Pancreas (tissue), 10 donors: ENCODE results near the gene UFSP1. TPM values are rescaled to one million over a fixed set of nuclear protein-coding genes. Genes with fewer than 3 reads are reported as not detected.

Experiments used
- ATAC-seq, 4 donors: fragments of 200-7000 bp; cut with Tn5 transposase; one replicate each; pipeline versions ENCODE4 v1.8.0 to v1.9.1; 2020; ENCODE audit warnings: mild to moderate bottlenecking in 4 of 4, moderate library complexity in 4 of 4
- DNase-seq, 6 donors: peaks; one replicate each; pipeline ENCODE4 v3.0.0-alpha.2; 2020
- FAIRE-seq: peaks from 2 replicates; lab custom pipeline; 2012; peaks lifted over from hg19 to GRCh38; lab: Jason Lieb, UNC
- H3K27ac ChIP-seq, 4 donors: fragments of 200-600 bp; sonication (generic); 1 replicate in 3 of 4; 2 replicates in 1 of 4; pipeline versions ENCODE4 v1.5.0 to v1.8.0; 2020
- H3K27me3 ChIP-seq, 4 donors: fragments of 200-600 bp; one replicate each; pipeline ENCODE4 v1.8.0; 2021
- H3K36me3 ChIP-seq, 3 donors: fragments of 200-600 bp; sonication (generic) in 1 of 3; one replicate each; pipeline versions ENCODE4 v1.5.0 to v1.8.0; 2020 to 2021
- H3K4me1 ChIP-seq, 3 donors: fragments of 200-600 bp; one replicate each; pipeline ENCODE4 v1.8.0; 2021
- H3K4me3 ChIP-seq, 4 donors: fragments of 200-600 bp; sonication (generic) in 2 of 4; one replicate each; pipeline versions ENCODE4 v1.5.0 to v1.8.0; 2020 to 2021
- H3K9me3 ChIP-seq, 4 donors: fragments of 200-600 bp; one replicate each; pipeline ENCODE4 v1.8.0; 2021
- WGBS, 2 donors: extraction: QIAGEN DNeasy Blood & Tissue Kit; methylation state at CpG; one replicate each; pipeline ENCODE4 v1.1.7; 2013; 5-methylcytosine and 5-hydroxymethylcytosine counted together
- intact Hi-C, 3 donors: fragments of 100-400 bp; cut with DNase I; formaldehyde crosslinking; loops; one replicate each; pipeline versions ENCODE4 v1.11.1 to v1.14.2; 2022
- polyA plus RNA-seq, 2 donors: library from polyadenylated mRNA; stranded (reverse); fragments of 200-250 nt; gene quantifications; one replicate each; pipeline ENCODE4 v1.2.3, GENCODE V29; 2013
- total RNA-seq, 6 donors: library from RNA; stranded (reverse); fragmentation: NEBNext Ultra II Directional in 4 of 6; extraction: Animal tissue kit (Norgen Biotek cat#: 25700) in 4 of 6; gene quantifications; one replicate each; pipeline versions ENCODE4 v1.2.1 to v1.2.4, GENCODE V29; 2021 to 2023
- TF ChIP-seq, protein P1 (sequence below), 4 donors: fragments of 200-600 bp; sonication (generic) in 3 of 4; IDR thresholded peaks; one replicate each; pipeline versions ENCODE4 v1.5.0 to v1.8.0; 2021; ENCODE audit warnings: antibody characterized with exemption in 4 of 4
- donor health status: healthy with polysubstance abuse.
- donor health status: DM: no; HTN: no; CAD: no; lungs with moderate emphysema.
- donor health status: DM: no; HTN: no; CAD: no.
- donor health status: control.
- donor health status: control.
- donor health status: Bipolar disorder and iron deficiency.
- donor health status: DM: yes; HTN: yes; CAD: no.
- donor health status: DM: no; HTN: no; CAD: no.
- donor health status: DM: no; HTN: no; CAD: no.
- donor health status: DM: yes; HTN: yes; CAD: no.

The UFSP1 gene
- total and polyA plus RNA-seq, 8 donors = 0.83 to 6.3 (median 2.4) TPM

DNA sequence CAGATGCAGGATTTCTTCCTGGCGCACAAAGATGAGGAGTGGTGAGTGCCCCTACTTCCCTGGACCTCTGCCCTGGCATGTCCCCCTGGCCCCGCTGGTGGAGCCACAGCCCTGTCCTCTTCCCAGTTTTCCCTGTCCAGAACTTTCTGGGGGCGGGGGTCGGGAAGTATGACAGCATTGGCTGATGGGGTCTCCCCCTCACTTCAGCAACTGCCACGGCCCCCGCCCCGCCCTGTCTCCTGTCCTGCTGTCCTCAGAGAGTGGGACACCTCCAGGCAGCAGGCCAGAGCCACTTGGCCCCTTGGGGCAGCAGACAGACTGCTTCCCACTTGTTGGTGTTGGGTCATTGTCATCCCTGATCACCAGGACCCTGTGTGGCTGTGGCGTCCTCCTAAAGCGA is 7.3 kb downstream of the UFSP1 start:
- H3K36me3 ChIP-seq = peaks cover 4 to 58% (median 30%) of the 10 kb centered on the region in 3 donors

DNA sequence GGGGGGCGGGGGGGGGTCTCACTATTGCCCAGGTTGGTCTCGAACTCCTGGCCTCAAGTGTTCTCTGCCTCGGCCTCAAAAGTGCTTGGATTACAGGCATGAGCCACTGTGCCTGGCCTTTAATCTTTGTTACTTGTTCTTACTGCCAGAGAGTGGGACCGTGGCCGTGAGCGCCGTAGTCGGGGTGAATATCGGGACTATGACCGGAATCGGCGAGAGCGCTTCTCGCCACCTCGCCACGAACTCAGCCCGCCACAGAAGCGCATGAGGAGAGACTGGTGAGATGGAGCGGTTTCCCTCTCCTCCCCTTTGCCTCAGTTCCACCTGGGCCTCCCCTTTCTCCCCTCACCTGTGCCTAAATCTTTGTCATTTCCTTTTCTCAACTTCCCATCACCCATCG is 8.4 kb downstream of the UFSP1 start:
- no peak for FAIRE-seq
- DNase-seq = peak in 3 of 6 donors; percentile 8 to 47 (median 11)
- 92 to 94% methylated on average over 12 to 20 of the region's 20 CpGs for WGBS, 2 donors

More for the DNA sequence above, 7.3 kb downstream of the UFSP1 start:
- intact Hi-C loops = no loop called here
- DNase-seq (peak in 2 of 6 donors; percentile 20 to 33), FAIRE-seq (no peak), ATAC-seq (no peak)
- H3K4me1 ChIP-seq = peaks cover 0 to 6% (median 0%) of the 10 kb centered on the region in 3 donors
- H3K4me3 ChIP-seq = no peak overlapping the region
- no peaks in the 10 kb centered on the region for H3K9me3 ChIP-seq
- 92 to 97% methylated on average over 9 of the region's 9 CpGs for WGBS, 2 donors
- TF ChIP-seq, protein P1, sequence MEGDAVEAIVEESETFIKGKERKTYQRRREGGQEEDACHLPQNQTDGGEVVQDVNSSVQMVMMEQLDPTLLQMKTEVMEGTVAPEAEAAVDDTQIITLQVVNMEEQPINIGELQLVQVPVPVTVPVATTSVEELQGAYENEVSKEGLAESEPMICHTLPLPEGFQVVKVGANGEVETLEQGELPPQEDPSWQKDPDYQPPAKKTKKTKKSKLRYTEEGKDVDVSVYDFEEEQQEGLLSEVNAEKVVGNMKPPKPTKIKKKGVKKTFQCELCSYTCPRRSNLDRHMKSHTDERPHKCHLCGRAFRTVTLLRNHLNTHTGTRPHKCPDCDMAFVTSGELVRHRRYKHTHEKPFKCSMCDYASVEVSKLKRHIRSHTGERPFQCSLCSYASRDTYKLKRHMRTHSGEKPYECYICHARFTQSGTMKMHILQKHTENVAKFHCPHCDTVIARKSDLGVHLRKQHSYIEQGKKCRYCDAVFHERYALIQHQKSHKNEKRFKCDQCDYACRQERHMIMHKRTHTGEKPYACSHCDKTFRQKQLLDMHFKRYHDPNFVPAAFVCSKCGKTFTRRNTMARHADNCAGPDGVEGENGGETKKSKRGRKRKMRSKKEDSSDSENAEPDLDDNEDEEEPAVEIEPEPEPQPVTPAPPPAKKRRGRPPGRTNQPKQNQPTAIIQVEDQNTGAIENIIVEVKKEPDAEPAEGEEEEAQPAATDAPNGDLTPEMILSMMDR (IDR thresholded peaks at IDR 0.05) = no peak
- no peaks in the 10 kb centered on the region for H3K27me3 ChIP-seq
- H3K27ac ChIP-seq = no peak overlapping the region

DNA sequence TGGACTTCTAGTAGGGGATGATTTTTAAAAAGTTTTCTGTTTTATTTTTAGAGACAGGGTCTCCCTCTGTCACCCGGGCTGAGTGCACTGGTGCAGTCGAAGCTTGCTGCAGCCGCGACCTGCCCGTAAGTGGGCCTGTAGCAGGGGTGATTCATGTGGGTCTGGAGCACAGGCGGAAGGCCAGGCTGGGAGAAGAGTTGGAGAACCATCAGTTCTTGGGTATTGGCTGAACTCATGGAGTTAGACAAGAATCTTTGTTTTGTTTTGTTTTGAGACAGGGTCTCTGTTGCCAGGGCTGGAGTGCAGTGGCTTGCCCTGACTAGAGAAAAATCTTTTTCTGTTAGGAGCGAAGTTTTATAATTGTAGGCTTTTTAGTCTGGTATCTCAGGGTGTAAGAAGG is 8.9 kb downstream of the UFSP1 start:
- DNase-seq (peak in 2 of 6 donors; percentile 9), FAIRE-seq (no peak), ATAC-seq (no peak)
- no peak overlapping the region for H3K4me3 ChIP-seq
- H3K27ac ChIP-seq = no peak overlapping the region
- H3K4me1 ChIP-seq = peaks cover 8 to 21% (median 14%) of the 10 kb centered on the region in 3 donors
- H3K9me3 ChIP-seq = no peaks in the 10 kb centered on the region
- intact Hi-C loops = no loop called here
- TF ChIP-seq, protein P1 (IDR thresholded peaks at IDR 0.05) = no peak
- H3K36me3 ChIP-seq = peaks cover 4 to 43% (median 23%) of the 10 kb centered on the region in 3 donors
- WGBS, 2 donors = 94 to 96% methylated on average over 7 of the region's 7 CpGs
- no peaks in the 10 kb centered on the region for H3K27me3 ChIP-seq

More for the DNA sequence above, 8.4 kb downstream of the UFSP1 start:
- Histone ChIP-seq H3K27me3 (no peaks in the 10 kb centered on the region), H3K9me3 (no peaks in the 10 kb centered on the region), H3K4me1 (peaks cover 5 to 16% (median 9%) of the 10 kb centered on the region in 3 donors), H3K27ac (no peak overlapping the region), H3K4me3 (no peak overlapping the region), H3K36me3 (peaks cover 4 to 48% (median 27%) of the 10 kb centered on the region in 3 donors)
- intact Hi-C loops = no loop called here
- TF ChIP-seq, protein P1 (IDR thresholded peaks at IDR 0.05) = no peak
- ATAC-seq = no peak

DNA sequence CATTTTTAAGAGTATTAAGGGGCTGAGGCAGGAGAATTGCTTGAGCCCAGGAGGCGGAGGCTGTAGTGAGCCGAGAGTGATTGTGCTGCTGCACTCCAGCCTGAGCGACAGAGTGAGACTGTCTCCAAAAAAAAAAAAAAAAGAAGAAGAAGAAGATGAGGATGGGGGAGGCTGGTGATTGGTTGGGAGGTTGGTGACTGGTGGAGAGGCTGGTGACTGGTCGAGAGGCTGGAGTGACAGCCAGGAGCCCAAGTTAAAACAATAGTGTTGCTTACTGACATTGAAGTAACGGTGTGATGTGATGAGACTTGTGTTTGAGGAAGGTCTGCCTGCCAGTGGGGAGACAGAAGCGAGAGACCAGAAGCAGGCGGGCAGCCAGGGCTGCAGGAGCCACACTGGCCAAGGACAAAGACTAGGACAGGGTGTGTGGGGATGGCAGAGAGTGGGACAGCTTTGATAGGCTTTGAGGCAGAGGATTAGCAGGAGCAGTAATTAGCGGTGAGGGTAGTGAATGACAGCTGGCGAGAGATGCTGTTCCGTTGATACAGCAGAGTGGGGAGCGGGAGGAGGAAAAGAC is 9.7 kb downstream of the UFSP1 start:
- H3K27me3 ChIP-seq = no peaks in the 10 kb centered on the region
- DNase-seq = peak in 1 of 6 donors; percentile 17
- FAIRE-seq = no peak
- peaks cover 4 to 34% (median 16%) of the 10 kb centered on the region in 3 donors for H3K36me3 ChIP-seq
- ATAC-seq = no peak
- no peaks in the 10 kb centered on the region for H3K9me3 ChIP-seq
- TF ChIP-seq, protein P1 (IDR thresholded peaks at IDR 0.05) = no peak
- 84 to 86% methylated on average over 11 of the region's 11 CpGs for WGBS, 2 donors
- no peak overlapping the region for H3K27ac ChIP-seq
- H3K4me3 ChIP-seq = no peak overlapping the region
- intact Hi-C loops = no loop called here
- peaks cover 8 to 21% (median 14%) of the 10 kb centered on the region in 3 donors for H3K4me1 ChIP-seq

DNA sequence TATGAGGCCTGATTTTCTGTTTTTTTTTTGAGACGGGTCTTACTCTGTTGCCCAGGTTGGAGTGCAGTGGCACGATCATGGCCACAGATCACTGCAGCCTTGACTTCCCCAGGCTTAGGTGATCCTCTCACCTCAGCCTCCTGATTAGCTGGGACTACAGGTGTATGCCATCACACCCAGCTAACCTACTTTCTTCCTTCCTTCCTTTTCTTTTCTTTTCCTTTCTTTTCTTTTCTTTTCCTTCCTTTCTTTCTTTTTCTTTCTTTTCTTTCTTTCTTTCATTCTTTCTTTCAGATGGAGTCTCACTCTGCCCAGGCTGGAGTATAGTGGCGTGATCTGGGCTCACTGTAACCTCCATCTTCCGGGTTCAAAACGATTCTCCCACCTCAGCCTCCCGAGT is 10.8 kb downstream of the UFSP1 start:
- intact Hi-C loops = no loop called here
- WGBS, 2 donors = 66 to 70% methylated on average over 6 of the region's 6 CpGs
- FAIRE-seq = no peak

More for the DNA sequence above, 10.8 kb downstream of the UFSP1 start:
- Histone ChIP-seq H3K36me3 (peaks cover 4 to 24% (median 16%) of the 10 kb centered on the region in 3 donors), H3K27me3 (no peaks in the 10 kb centered on the region), H3K27ac (no peak overlapping the region), H3K4me1 (peaks cover 8 to 27% (median 20%) of the 10 kb centered on the region in 3 donors), H3K9me3 (no peaks in the 10 kb centered on the region), H3K4me3 (no peak overlapping the region)
- no peak for DNase-seq
- TF ChIP-seq, protein P1 (IDR thresholded peaks at IDR 0.05) = no peak
- no peak for ATAC-seq
